ENCODE results near the gene PSMD9.
"Not testable (repeated sequence)": the region's sequence is repeated elsewhere in the genome, so short reads cannot be mapped to it uniquely, and the experiment has no call there.

PSMD9 gene

GRCh38 chr12:121889661-121890060 lies 1.1 kb downstream of the PSMD9 start:
- H3K4me3 ChIP-seq (ENCODE audit: control insufficient read depth, low read depth, low read length) = peak overlapping the region; percentile 86
- DNase-seq (ENCODE audit: low read depth) = not testable (repeated sequence)
- peak; percentile 12 for TF ChIP-seq CTCF (IDR thresholded peaks at IDR 0.05; ENCODE audit: control insufficient read depth, insufficient read depth, low read depth, low read length, missing control alignments)

- DNase-seq (ENCODE audit: low read depth) = no peak
- no peak overlapping the region for H3K4me3 ChIP-seq (ENCODE audit: control insufficient read depth, low read depth, low read length)
- no peak for TF ChIP-seq CTCF (IDR thresholded peaks at IDR 0.05; ENCODE audit: control insufficient read depth, insufficient read depth, low read depth, low read length, missing control alignments)
These were observed 4.3 kb downstream of the PSMD9 start for GRCh38 chr12:121892673-121893561.

DNA sequence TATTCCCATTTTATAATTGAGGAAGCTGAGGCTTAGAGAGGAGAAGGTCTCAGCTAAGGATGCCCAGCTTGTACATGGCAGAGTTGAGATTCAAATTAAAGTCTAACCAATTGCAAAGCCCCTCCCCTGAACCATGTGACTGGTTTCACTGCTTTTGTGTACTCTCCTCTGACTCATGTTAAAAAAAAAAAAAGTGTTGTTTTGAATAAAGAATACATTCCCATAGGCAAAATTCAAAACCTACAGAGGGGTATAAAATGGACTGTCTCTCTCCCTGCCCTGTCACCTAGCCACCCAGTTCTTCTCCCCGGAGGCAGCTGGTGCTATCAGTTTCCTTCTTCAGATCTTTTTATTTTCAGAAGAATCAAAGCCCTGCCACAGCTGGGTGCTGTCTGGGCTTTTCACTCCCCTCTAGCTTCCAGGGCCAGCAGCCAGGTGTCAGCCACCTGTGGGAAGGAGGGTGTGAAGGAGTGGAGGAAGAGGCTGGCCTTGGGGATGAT lies 5.4 kb downstream of the PSMD9 start:
- no peak for TF ChIP-seq CTCF (IDR thresholded peaks at IDR 0.05; ENCODE audit: control insufficient read depth, insufficient read depth, low read depth, low read length, missing control alignments)
- no peak for DNase-seq (ENCODE audit: low read depth)
- no peak overlapping the region for H3K4me3 ChIP-seq (ENCODE audit: control insufficient read depth, low read depth, low read length)

DNA sequence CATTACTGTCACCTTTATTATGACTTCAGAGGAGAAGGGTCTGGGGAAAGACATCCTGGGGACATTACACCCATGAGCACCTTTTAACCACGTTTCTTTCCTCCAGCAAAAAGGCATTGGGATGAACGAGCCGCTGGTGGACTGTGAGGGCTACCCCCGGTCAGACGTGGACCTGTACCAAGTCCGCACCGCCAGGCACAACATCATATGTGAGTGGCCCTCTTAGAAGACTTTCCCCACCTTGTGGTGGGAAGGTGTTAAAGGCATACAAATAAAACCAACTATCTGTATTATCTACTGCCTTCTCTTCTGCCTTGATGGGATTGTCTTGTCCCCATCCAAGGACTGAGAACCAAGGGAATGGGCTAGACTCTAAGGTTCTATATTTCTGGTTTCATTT lies 6.0 kb downstream of the PSMD9 start:
- TF ChIP-seq CTCF (IDR thresholded peaks at IDR 0.05; ENCODE audit: control insufficient read depth, insufficient read depth, low read depth, low read length, missing control alignments) = peak; percentile 13
- no peak for DNase-seq (ENCODE audit: low read depth)

GRCh38 chr12:121898287-121898686 lies 9.7 kb downstream of the PSMD9 start:
- no peak for DNase-seq (ENCODE audit: low read depth)
- H3K4me3 ChIP-seq (ENCODE audit: control insufficient read depth, low read depth, low read length) = no peak overlapping the region
- TF ChIP-seq CTCF (IDR thresholded peaks at IDR 0.05; ENCODE audit: control insufficient read depth, insufficient read depth, low read depth, low read length, missing control alignments) = no peak

More for the DNA sequence above, 6.0 kb downstream of the PSMD9 start:
- H3K4me3 ChIP-seq (ENCODE audit: control insufficient read depth, low read depth, low read length) = no peak overlapping the region

- H3K4me3 ChIP-seq (ENCODE audit: control insufficient read depth, low read depth, low read length) = no peak overlapping the region
- no peak for DNase-seq (ENCODE audit: low read depth)
- TF ChIP-seq CTCF (IDR thresholded peaks at IDR 0.05; ENCODE audit: control insufficient read depth, insufficient read depth, low read depth, low read length, missing control alignments) = no peak
These were observed 11.0 kb downstream of the PSMD9 start for GRCh38 chr12:121899590-121899989.

All from AG09309 (cell line).